ENCODE results near the gene CALHM3. TPM values are rescaled to one million over a fixed set of nuclear protein-coding genes. Genes with fewer than 3 reads are reported as not detected.
"Not testable (repeated sequence)": the region's sequence is repeated elsewhere in the genome, so short reads cannot be mapped to it uniquely, and the experiment has no call there.

Gene CALHM3
- total RNA-seq, 1 experiment from 2014 or later = 0.47 TPM

- in situ Hi-C loops (cut with HindIII; ENCODE audit: low pct_unique_long_range_greater_than_20kb, low sequenced_read_pairs) = no loop called here
- DNase-seq (ENCODE audit: low read depth) = no peak
Observed at GRCh38 chr10:103506061-103506460, 27.0 kb upstream of the CALHM3 start.

GRCh38 chr10:103504181-103504783, 25.2 kb upstream of the CALHM3 start:
- peak; percentile 98 for DNase-seq (ENCODE audit: low read depth)
- in situ Hi-C loops (cut with HindIII; ENCODE audit: low pct_unique_long_range_greater_than_20kb, low sequenced_read_pairs) = no loop called here

- DNase-seq (ENCODE audit: low read depth); in situ Hi-C loops (cut with HindIII; ENCODE audit: low pct_unique_long_range_greater_than_20kb, low sequenced_read_pairs): not testable (repeated sequence)
Observed at GRCh38 chr10:103503777-103504176, 24.7 kb upstream of the CALHM3 start.

GRCh38 chr10:103502849-103503660, 24.0 kb upstream of the CALHM3 start:
- in situ Hi-C loops (cut with HindIII; ENCODE audit: low pct_unique_long_range_greater_than_20kb, low sequenced_read_pairs) = no loop called here
- DNase-seq (ENCODE audit: low read depth) = no peak

- in situ Hi-C loops (cut with HindIII; ENCODE audit: low pct_unique_long_range_greater_than_20kb, low sequenced_read_pairs) = no loop called here
- DNase-seq (ENCODE audit: low read depth) = no peak
Observed at GRCh38 chr10:103501186-103501585, 22.1 kb upstream of the CALHM3 start.

GRCh38 chr10:103500481-103500880, 21.4 kb upstream of the CALHM3 start:
- DNase-seq (ENCODE audit: low read depth) = no peak
- in situ Hi-C loops (cut with HindIII; ENCODE audit: low pct_unique_long_range_greater_than_20kb, low sequenced_read_pairs) = no loop called here

GRCh38 chr10:103499881-103500280, 20.8 kb upstream of the CALHM3 start:
- DNase-seq (ENCODE audit: low read depth) = no peak
- in situ Hi-C loops (cut with HindIII; ENCODE audit: low pct_unique_long_range_greater_than_20kb, low sequenced_read_pairs) = no loop called here

GRCh38 chr10:103498936-103499638, 20.0 kb upstream of the CALHM3 start:
- in situ Hi-C loops (cut with HindIII; ENCODE audit: low pct_unique_long_range_greater_than_20kb, low sequenced_read_pairs) = no loop called here
- no peak for DNase-seq (ENCODE audit: low read depth)

GRCh38 chr10:103497161-103497915, 18.3 kb upstream of the CALHM3 start:
- no peak for DNase-seq (ENCODE audit: low read depth)
- in situ Hi-C loops (cut with HindIII; ENCODE audit: low pct_unique_long_range_greater_than_20kb, low sequenced_read_pairs) = no loop called here

GRCh38 chr10:103495321-103495720, 16.3 kb upstream of the CALHM3 start:
- in situ Hi-C loops (cut with HindIII; ENCODE audit: low pct_unique_long_range_greater_than_20kb, low sequenced_read_pairs) = no loop called here
- no peak for DNase-seq (ENCODE audit: low read depth)

GRCh38 chr10:103493916-103494877, 15.2 kb upstream of the CALHM3 start:
- no peak for DNase-seq (ENCODE audit: low read depth)
- in situ Hi-C loops (cut with HindIII; ENCODE audit: low pct_unique_long_range_greater_than_20kb, low sequenced_read_pairs) = no loop called here

- in situ Hi-C loops (cut with HindIII; ENCODE audit: low pct_unique_long_range_greater_than_20kb, low sequenced_read_pairs) = no loop called here
- DNase-seq (ENCODE audit: low read depth) = no peak
Observed at GRCh38 chr10:103493362-103493915, 14.4 kb upstream of the CALHM3 start, which contains the start of gene NEURL1. Gene NEURL1 (plus strand): TSS chr10:103493705. CDS start chr10:103494388, 683 bp downstream.

GRCh38 chr10:103492655-103493261, 13.7 kb upstream of the CALHM3 start:
- no peak for DNase-seq (ENCODE audit: low read depth)
- in situ Hi-C loops (cut with HindIII; ENCODE audit: low pct_unique_long_range_greater_than_20kb, low sequenced_read_pairs) = no loop called here

- in situ Hi-C loops (cut with HindIII; ENCODE audit: low pct_unique_long_range_greater_than_20kb, low sequenced_read_pairs) = no loop called here
- peak; percentile 79 for DNase-seq (ENCODE audit: low read depth)
Observed at GRCh38 chr10:103491729-103492364, 12.8 kb upstream of the CALHM3 start.

- DNase-seq (ENCODE audit: low read depth) = no peak
- in situ Hi-C loops (cut with HindIII; ENCODE audit: low pct_unique_long_range_greater_than_20kb, low sequenced_read_pairs) = no loop called here
Observed at GRCh38 chr10:103490986-103491314, 11.9 kb upstream of the CALHM3 start.

- in situ Hi-C loops (cut with HindIII; ENCODE audit: low pct_unique_long_range_greater_than_20kb, low sequenced_read_pairs) = no loop called here
- no peak for DNase-seq (ENCODE audit: low read depth)
Observed at GRCh38 chr10:103487410-103487708, 8.3 kb upstream of the CALHM3 start.
